Activated CD8-positive, alpha-beta T cell treated with anti-CD3 and anti-CD28 coated beads, Interleukin-2, amount 10 ng/mL, durations not matched to agents 7 days and 5 days (primary cell): ENCODE results near the gene PLEKHA5. TPM values are rescaled to one million over a fixed set of nuclear protein-coding genes. Genes with fewer than 3 reads are reported as not detected.
"Not testable (repeated sequence)": the region's sequence is repeated elsewhere in the genome, so short reads cannot be mapped to it uniquely, and the experiment has no call there.

ENCODE experiments used
- ATAC-seq: fragments of 150-1000 bp; cut with Tn5 transposase; one replicate; pipeline ENCODE4 v1.10.0; 2021; ENCODE audit warnings: moderate library complexity
- CTCF ChIA-PET: fragments of 350-600 bp; sonication (Branson Sonifier 250); formaldehyde crosslinking; loops from one replicate; lab custom pipeline; 2021; ENCODE audit warnings: antibody characterized with exemption; lab: Charles Lee
- POLR2A ChIA-PET: fragments of 350-600 bp; sonication (Branson Sonifier 250); formaldehyde crosslinking; loops from one replicate; lab custom pipeline; 2021; ENCODE audit warnings: antibody characterized with exemption; lab: Charles Lee
- DNase-seq: peaks from one replicate; pipeline ENCODE4 v3.0.0-alpha.2; 2020
- H3K27ac Mint-ChIP-seq: one replicate; pipeline ENCODE4 v1.8.0; 2021; ENCODE audit warnings: mild to moderate bottlenecking, mixed read lengths
- H3K27me3 Mint-ChIP-seq: one replicate; pipeline ENCODE4 v1.8.0; 2021; ENCODE audit warnings: low read depth, mixed read lengths
- H3K36me3 Mint-ChIP-seq: one replicate; pipeline ENCODE4 v1.8.0; 2021; ENCODE audit warnings: low read depth, mixed read lengths
- H3K4me1 Mint-ChIP-seq: one replicate; pipeline ENCODE4 v1.8.0; 2021; ENCODE audit warnings: low read depth, mixed read lengths
- H3K4me3 Mint-ChIP-seq: one replicate; pipeline ENCODE4 v1.8.0; 2021; ENCODE audit warnings: mild to moderate bottlenecking, mixed read lengths
- H3K9me3 Mint-ChIP-seq: one replicate; pipeline ENCODE4 v1.8.0; 2022; ENCODE audit warnings: mixed read lengths; ENCODE audit not compliant: insufficient read depth
- total RNA-seq, 2 experiments: library from RNA; stranded (reverse); gene quantifications; one replicate each; pipeline ENCODE4 v1.2.3, GENCODE V29; 2021

The PLEKHA5 gene
- total RNA-seq, 2 experiments from 2014 or later: 3.4 to 3.7 TPM

DNA sequence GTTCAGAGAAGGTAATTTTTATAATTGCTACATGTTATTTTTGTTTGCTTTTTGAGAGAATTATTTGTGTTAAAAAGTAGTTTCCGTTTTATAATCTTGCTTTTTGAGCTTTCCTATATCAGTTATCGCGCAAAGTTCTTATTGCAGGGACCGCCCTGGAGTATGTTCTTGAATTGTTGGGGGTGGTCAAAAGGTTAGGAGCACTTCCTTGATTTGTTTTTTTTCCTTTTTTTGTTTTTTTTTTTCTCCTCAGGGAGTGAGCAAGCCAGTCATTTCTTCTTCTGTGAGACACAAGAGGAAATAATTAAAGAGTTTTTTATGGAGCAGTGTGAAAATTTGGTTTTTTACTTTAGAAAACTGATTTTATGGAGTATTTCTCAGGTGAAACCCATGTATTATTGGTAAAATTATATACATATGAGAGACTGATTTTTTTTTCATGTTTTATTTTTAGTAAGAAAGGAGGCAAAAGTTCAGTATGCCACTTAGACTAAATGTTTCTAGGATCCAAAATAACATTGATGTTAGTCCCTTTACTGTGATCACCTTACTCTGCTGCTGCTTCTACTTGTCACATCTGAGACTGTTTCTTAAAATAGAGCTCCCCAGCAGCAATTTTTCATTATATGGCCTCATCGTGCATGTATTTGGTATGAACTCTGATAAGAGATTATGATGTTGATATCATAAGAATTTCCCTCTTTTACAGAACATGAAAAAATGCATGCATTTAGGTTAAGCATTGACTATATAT, 26.6 kb downstream of the PLEKHA5 start:
- ATAC-seq: no peak
- Mint-ChIP-seq H3K9me3 (no peaks in the 10 kb centered on the region), H3K27ac (no peak overlapping the region), H3K36me3 (no peaks in the 10 kb centered on the region), H3K4me3 (no peak overlapping the region), H3K27me3 (peaks cover 2% of the 10 kb centered on the region), H3K4me1 (no peaks in the 10 kb centered on the region)
- ChIA-PET CTCF (no interaction called here), POLR2A (no interaction called here)
- DNase-seq: no peak

- no peak overlapping the region for H3K27ac Mint-ChIP-seq
- CTCF ChIA-PET: no interaction called here
Observed at GRCh38 chr12:19158923-19159322, 29.4 kb downstream of the PLEKHA5 start.

GRCh38 chr12:19161216-19161615, 31.7 kb downstream of the PLEKHA5 start:
- DNase-seq (no peak), ATAC-seq (no peak)
- ChIA-PET POLR2A (no interaction called here), CTCF (no interaction called here)
- H3K4me3 Mint-ChIP-seq: no peak overlapping the region
- no peak overlapping the region for H3K27ac Mint-ChIP-seq
- no peaks in the 10 kb centered on the region for H3K4me1 Mint-ChIP-seq
- H3K9me3 Mint-ChIP-seq: no peaks in the 10 kb centered on the region
- H3K27me3 Mint-ChIP-seq: no peaks in the 10 kb centered on the region
- H3K36me3 Mint-ChIP-seq: no peaks in the 10 kb centered on the region

More at GRCh38 chr12:19158923-19159322, 29.4 kb downstream of the PLEKHA5 start:
- peaks cover 2% of the 10 kb centered on the region for H3K27me3 Mint-ChIP-seq
- DNase-seq (no peak), ATAC-seq (no peak)
- POLR2A ChIA-PET: no interaction called here
- no peaks in the 10 kb centered on the region for H3K9me3 Mint-ChIP-seq
- no peak overlapping the region for H3K4me3 Mint-ChIP-seq
- H3K36me3 Mint-ChIP-seq: no peaks in the 10 kb centered on the region
- H3K4me1 Mint-ChIP-seq: no peaks in the 10 kb centered on the region

GRCh38 chr12:19165451-19165850, 35.9 kb downstream of the PLEKHA5 start:
- H3K36me3 Mint-ChIP-seq: no peaks in the 10 kb centered on the region
- no peak overlapping the region for H3K27ac Mint-ChIP-seq
- no peaks in the 10 kb centered on the region for H3K9me3 Mint-ChIP-seq
- no peak overlapping the region for H3K4me3 Mint-ChIP-seq
- no peak for ATAC-seq
- ChIA-PET CTCF (no interaction called here), POLR2A (no interaction called here)
- no peaks in the 10 kb centered on the region for H3K27me3 Mint-ChIP-seq
- no peak for DNase-seq
- H3K4me1 Mint-ChIP-seq: no peaks in the 10 kb centered on the region

DNA sequence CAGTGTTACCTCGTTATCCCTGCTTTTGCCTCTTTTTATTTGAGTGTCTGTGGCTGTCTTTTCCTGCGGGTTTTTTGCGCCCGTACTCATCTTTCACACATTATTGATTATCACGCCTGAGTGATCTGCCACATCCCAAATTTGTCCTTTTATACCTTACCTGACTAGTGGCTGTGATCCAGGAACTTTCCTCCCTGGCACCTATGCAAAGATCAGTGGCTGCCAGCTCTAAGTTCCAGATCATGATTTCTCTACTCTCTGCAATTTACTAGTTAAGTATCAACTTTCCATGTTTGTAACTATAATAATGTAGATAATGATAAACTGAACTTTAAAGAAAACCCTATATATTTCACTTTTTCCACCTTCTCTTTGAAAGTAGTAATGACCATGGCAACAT, 36.9 kb downstream of the PLEKHA5 start:
- H3K9me3 Mint-ChIP-seq: no peaks in the 10 kb centered on the region
- H3K27ac Mint-ChIP-seq: no peak overlapping the region
- ATAC-seq: no peak
- H3K4me3 Mint-ChIP-seq: no peak overlapping the region
- H3K27me3 Mint-ChIP-seq: no peaks in the 10 kb centered on the region
- CTCF ChIA-PET: no interaction called here
- DNase-seq: no peak
- H3K4me1 Mint-ChIP-seq: no peaks in the 10 kb centered on the region
- H3K36me3 Mint-ChIP-seq: no peaks in the 10 kb centered on the region
- POLR2A ChIA-PET: no interaction called here

DNA sequence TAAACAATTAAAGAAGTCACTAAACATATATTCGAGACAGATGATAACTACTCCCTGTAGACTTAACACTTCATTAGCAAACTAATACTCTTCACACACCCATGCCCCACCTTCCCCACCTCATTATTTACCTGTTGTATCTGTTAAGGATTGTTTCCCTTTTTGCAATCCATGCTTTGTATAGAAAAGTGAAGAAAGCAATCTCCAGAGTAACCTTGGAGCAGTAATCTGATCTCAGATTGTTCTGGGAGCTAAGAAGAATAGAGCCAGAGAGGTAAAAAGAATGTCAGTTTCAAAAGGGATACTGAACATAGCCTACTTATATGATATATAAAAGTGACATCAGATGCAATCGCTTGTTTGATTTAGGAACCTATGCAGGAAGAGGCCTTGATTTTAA, 37.4 kb downstream of the PLEKHA5 start:
- no peak for DNase-seq
- ChIA-PET CTCF (no interaction called here), POLR2A (no interaction called here)
- Mint-ChIP-seq H3K4me1 (no peaks in the 10 kb centered on the region), H3K4me3 (no peak overlapping the region), H3K27ac (no peak overlapping the region), H3K27me3 (no peaks in the 10 kb centered on the region), H3K36me3 (no peaks in the 10 kb centered on the region), H3K9me3 (no peaks in the 10 kb centered on the region)
- no peak for ATAC-seq

- ATAC-seq (no peak), DNase-seq (no peak)
- no peaks in the 10 kb centered on the region for H3K9me3 Mint-ChIP-seq
- H3K27ac Mint-ChIP-seq: no peak overlapping the region
- H3K4me3 Mint-ChIP-seq: no peak overlapping the region
- H3K27me3 Mint-ChIP-seq: no peaks in the 10 kb centered on the region
- no peaks in the 10 kb centered on the region for H3K36me3 Mint-ChIP-seq
- H3K4me1 Mint-ChIP-seq: no peaks in the 10 kb centered on the region
- ChIA-PET CTCF (no interaction called here), POLR2A (no interaction called here)
Observed at GRCh38 chr12:19167708-19168107, 38.2 kb downstream of the PLEKHA5 start.

- CTCF ChIA-PET: interaction anchor here (1.5 kb wide), 1 partner anchor 14 kb away, joined by 4 read pairs; no protein-coding TSS in a partner anchor
Observed at GRCh38 chr12:19168644-19169043, 39.1 kb downstream of the PLEKHA5 start.

GRCh38 chr12:19169222-19169621, 39.7 kb downstream of the PLEKHA5 start:
- H3K9me3 Mint-ChIP-seq: no peaks in the 10 kb centered on the region
- ChIA-PET POLR2A (no interaction called here), CTCF (interaction anchor here (1.5 kb wide), 1 partner anchor 13 kb away, joined by 4 read pairs; no protein-coding TSS in a partner anchor)
- no peaks in the 10 kb centered on the region for H3K36me3 Mint-ChIP-seq
- no peaks in the 10 kb centered on the region for H3K4me1 Mint-ChIP-seq
- no peak for ATAC-seq
- H3K27ac Mint-ChIP-seq: no peak overlapping the region
- H3K27me3 Mint-ChIP-seq: no peaks in the 10 kb centered on the region
- no peak for DNase-seq
- H3K4me3 Mint-ChIP-seq: no peak overlapping the region

More at GRCh38 chr12:19168644-19169043, 39.1 kb downstream of the PLEKHA5 start:
- POLR2A ChIA-PET: no interaction called here
- Mint-ChIP-seq H3K27me3 (no peaks in the 10 kb centered on the region), H3K27ac (no peak overlapping the region), H3K4me3 (no peak overlapping the region), H3K36me3 (no peaks in the 10 kb centered on the region), H3K4me1 (no peaks in the 10 kb centered on the region), H3K9me3 (no peaks in the 10 kb centered on the region)
- ATAC-seq: no peak
- no peak for DNase-seq

- CTCF ChIA-PET, H3K36me3 Mint-ChIP-seq, H3K27ac Mint-ChIP-seq, H3K4me3 Mint-ChIP-seq, POLR2A ChIA-PET, H3K4me1 Mint-ChIP-seq, DNase-seq, H3K27me3 Mint-ChIP-seq, ATAC-seq, H3K9me3 Mint-ChIP-seq: not testable (repeated sequence)
Observed at GRCh38 chr12:19170286-19170685, 40.8 kb downstream of the PLEKHA5 start.

GRCh38 chr12:19171731-19172130, 42.2 kb downstream of the PLEKHA5 start:
- ChIA-PET CTCF (interaction anchor here (1.2 kb wide), 1 partner anchor 14 kb away, joined by 4 read pairs; no protein-coding TSS in a partner anchor), POLR2A (no interaction called here)
- no peak for DNase-seq
- H3K36me3 Mint-ChIP-seq: no peaks in the 10 kb centered on the region
- no peak overlapping the region for H3K27ac Mint-ChIP-seq
- H3K9me3 Mint-ChIP-seq: no peaks in the 10 kb centered on the region
- H3K4me1 Mint-ChIP-seq: no peaks in the 10 kb centered on the region
- no peak overlapping the region for H3K4me3 Mint-ChIP-seq
- no peaks in the 10 kb centered on the region for H3K27me3 Mint-ChIP-seq
- no peak for ATAC-seq

DNA sequence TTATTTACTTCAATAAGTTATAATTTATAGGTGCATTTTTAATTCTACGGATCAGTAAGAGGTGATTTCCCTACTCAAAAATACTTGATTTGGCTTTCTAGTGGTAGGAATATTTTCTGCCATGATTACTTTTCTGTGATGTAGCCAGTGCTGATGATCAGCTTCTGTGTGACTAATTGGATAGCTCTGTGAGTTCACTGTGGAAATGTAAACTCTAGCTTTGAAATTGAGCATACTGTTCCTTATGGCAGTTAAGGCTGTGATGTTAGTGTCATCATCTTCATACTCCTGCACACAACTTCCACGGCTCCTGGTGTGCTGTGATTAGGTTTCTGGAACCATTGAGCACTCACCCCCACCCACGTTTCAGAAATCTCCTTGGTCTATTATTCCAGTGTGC, 48.2 kb downstream of the PLEKHA5 start:
- Mint-ChIP-seq H3K36me3 (no peaks in the 10 kb centered on the region), H3K4me3 (no peak overlapping the region), H3K9me3 (no peaks in the 10 kb centered on the region), H3K27ac (no peak overlapping the region), H3K27me3 (no peaks in the 10 kb centered on the region), H3K4me1 (no peaks in the 10 kb centered on the region)
- ATAC-seq (no peak), DNase-seq (no peak)
- CTCF ChIA-PET: interaction anchor here (1.9 kb wide), 1 partner anchor 8 kb away, joined by 7 read pairs; no protein-coding TSS in a partner anchor
- POLR2A ChIA-PET: no interaction called here
